ENCODE measurements around the gene PYCR2.

PYCR2 gene

DNA sequence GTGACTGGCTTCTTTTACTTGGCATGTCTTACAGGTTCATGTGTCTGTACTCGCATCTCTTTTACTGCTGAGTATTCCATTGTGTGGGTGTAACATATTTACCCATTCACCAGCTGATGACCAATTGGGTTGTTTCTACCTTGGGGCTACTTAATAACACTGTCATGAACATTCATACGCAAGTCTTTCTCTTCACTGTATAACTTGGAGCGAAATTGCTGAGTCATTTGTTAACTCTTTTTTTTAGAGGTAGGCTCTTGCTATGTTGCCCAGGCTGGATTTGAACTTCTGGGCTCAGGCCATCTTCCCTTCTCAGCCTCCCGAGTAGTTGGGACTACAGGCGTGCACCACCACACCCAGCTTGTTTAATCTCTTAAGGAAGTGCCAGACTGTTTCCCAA lies 6.5 kb downstream of the PYCR2 start:
- no peak for DNase-seq

- DNase-seq = no peak
These were observed 6.9 kb downstream of the PYCR2 start for GRCh38 chr1:225917101-225917500.

DNA sequence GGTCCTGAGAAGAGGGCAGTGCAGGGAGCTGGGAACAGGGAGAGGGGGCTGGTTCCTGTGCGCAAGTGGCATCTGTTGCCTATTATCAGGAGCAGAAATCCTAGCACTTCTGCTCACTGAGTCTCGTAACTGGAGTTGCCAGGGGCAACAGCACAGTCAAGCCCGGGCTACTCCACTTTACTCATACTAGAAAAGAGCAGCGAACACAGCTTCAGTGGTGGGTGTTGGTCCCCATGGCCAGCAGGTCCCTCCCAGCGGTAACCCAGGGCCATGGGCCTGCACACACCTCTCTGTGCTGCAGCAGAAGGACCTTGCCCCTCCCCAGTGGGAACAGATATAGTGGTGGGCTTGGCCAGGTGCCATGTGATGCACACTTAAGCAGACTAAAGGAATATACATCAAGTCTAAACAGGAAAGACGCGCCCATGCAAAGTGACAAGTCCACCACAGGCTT lies 8.5 kb downstream of the PYCR2 start:
- no peak for DNase-seq

- DNase-seq = no peak
These were observed 9.1 kb downstream of the PYCR2 start for GRCh38 chr1:225914947-225915346.

- DNase-seq = no peak
These were observed 9.7 kb downstream of the PYCR2 start for GRCh38 chr1:225914391-225914790.

DNA sequence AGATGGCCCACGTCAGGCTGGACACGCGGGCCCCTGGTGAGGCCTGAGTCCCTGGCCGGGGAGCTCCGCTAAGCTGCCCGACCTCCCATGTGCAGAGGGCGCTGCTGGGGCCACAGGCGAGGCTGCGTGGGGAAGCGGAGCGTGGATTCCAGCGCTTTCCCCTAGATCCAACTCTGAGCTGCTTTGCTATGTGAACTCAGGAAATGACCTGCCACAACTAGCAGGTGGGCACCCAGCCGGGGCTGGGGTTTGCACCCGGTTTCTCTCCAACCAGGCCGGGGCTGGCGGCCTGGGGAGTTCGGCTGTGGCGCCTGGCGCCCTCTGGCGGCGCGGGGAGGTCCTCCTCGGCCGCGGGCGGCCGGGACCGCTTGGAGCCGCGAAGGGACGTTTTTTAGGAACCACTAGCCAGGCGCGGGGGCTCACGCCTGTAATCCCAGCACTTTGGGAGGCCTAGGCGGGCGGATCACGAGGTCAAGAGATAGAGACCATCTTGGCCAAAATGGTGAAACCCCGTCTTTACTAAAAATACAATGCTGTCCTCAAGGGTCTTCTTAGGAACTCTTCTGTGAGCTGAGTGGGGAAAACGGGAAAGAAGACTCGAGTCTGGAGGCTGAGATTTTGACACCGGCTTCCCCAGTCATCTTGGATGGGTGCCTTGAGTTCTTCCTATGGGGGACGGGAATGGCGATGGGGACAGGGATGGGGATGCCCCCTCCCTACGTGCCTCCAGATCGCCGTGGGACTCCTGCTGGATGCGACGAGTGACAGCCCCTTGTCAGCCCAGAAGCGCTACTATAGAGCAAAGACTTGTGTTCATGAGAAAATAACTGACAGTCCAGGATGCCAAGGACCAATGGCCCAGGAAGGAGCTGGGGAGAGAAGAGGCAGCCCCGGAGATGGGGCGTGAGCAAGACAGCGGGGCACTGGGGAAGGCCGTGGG lies 12.6 kb downstream of the PYCR2 start:
- DNase-seq = peak; percentile 58 to 69 (median 64)

DNA sequence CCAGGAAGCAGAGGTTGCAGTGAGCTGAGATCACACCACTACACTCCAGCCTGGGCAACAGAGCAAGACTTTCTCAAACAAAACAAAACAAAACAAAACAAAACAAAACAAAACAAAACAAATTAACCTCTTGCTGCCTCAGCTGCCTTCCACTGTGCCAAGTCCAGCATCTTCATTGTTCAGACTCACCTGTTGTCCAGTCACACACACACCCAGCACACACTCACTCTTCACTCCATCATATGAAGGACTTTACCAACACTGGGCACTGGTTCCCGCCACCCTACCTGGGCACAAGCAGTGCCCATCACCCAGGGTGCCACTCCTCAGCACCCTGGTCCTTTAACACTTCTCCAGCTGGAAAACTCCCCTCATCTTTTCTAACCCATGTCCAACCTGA lies 14.6 kb downstream of the PYCR2 start:
- DNase-seq = no peak

DNA sequence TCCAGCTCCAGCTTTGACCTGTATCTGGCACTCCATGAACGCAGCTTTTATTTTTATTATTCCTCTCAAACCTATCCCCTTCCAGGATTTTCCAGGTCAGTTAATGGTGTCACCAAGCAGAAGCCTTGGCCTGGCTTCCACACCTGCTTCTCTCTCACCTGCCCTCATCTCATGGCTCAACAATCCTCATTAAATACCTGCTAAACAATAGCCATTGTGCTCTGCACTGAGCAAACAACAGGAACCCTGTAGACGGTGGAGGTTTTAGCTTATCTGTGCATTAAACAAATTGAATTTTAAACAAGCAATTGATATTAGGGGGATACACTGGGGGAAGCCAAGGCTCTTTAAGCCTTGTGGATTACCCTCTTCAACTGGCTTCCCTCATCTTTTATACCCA lies 15.3 kb downstream of the PYCR2 start:
- DNase-seq = no peak

- DNase-seq = no peak
These were observed 15.9 kb downstream of the PYCR2 start for GRCh38 chr1:225908013-225908640.

GRCh38 chr1:225907341-225907740 lies 16.7 kb downstream of the PYCR2 start:
- DNase-seq = no peak

GRCh38 chr1:225906467-225906866 lies 17.6 kb downstream of the PYCR2 start:
- no peak for DNase-seq

DNA sequence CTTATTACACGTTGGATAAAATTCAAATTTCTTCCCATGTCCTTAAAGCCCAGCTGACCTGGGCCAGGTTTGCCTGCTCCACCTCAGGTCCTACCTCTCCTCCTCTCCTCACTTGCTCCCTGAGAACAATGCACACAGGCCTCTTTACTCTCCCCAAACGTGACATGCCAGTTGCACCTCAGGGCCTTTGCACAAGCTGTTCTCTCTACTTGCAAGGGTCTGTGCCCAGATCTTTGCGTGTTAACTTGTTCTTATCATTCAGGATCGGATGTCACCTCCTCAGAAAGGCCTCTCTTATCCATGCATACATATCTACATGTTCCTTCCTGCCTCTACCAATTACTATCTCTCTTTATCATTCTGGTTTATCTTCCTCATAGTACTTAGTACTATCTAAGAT lies 20.4 kb downstream of the PYCR2 start:
- DNase-seq = peak in 1 of 5 experiments; percentile 46

DNA sequence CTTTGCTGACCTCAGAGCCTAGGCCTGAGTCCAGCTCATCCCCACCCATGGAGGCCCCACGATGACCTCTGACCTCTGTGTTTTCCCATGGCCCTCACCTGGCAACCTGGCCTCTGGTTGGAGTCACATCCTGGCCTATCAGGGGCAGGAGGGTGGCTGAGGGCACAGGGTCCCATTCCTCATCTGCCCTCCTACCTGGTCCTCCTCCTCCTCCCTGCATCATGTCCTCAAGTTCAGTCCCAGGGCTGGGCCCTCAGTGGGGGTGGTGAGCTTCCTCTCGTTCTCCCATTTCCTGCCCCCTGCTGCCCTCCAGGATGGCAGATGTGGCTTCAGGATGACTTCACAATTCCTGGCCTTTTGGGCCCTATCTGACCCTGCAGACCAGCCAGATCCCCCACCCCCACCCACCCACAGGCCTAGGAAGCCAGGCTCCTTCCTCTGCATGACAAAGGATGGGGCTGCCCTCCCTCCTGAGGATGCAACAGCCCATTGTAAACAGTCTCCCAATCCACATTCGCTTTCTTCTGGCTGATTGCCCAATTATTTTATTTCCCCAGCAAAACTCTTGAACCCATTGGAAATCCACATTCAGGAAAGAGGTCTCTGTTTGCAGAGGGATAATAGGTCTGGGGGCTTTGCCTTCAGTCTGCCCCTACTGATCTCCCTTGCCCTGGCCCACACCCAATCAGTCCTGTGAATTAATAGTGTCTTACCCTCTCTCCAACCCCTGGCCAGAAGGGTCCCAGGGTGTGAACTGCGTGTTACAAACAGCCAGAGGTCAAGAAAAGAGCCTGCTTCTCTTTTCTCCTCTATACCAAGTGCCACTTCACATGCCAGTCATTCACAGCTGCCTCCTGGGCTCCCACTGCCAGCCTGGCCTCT lies 24.8 kb downstream of the PYCR2 start:
- no peak for DNase-seq

DNA sequence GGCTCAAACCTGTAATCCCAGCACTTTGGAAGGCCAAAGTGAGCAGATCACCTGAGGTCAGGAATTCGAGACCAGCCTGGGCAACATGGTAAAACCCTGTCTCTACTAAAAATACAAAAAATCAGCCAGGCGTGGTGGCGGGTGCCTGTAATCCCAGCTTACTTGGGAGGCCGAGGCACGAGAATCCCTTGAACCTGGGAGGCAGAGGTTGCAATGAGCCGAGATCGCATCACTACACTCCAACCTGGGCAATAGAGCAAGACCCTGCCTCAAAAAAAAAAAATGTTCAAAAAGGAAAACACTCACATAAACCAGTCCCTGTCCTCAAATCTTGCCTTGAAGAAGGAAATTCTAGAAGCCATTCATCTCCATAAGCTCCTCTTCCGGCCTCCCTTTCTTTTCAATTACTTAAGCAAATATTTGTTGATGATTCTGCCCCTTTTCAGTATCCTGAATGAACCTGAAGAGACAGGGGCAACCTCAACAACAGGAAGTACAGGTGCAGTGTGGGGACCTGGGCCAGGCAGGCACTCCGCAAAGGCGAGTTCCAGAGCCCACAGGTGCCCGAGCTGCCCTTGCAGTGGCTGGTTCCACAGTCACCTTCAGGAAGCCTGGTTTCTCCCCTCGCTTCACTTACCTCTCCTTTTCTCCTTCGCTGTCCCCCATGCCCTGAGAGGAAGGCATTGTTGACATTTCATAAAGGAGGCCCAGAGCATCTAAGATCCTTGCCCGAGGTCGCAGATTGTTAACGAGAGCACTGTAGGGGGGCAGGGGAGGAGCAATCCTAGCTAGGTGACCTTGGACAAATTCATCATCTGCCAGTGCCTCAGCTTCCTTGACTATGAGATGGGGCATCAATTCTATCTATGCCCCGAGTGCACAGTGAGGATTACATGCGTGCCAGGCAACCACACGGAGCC lies 26.2 kb downstream of the PYCR2 start:
- DNase-seq = peak in 3 of 5 experiments; percentile 18 to 53 (median 41)

DNA sequence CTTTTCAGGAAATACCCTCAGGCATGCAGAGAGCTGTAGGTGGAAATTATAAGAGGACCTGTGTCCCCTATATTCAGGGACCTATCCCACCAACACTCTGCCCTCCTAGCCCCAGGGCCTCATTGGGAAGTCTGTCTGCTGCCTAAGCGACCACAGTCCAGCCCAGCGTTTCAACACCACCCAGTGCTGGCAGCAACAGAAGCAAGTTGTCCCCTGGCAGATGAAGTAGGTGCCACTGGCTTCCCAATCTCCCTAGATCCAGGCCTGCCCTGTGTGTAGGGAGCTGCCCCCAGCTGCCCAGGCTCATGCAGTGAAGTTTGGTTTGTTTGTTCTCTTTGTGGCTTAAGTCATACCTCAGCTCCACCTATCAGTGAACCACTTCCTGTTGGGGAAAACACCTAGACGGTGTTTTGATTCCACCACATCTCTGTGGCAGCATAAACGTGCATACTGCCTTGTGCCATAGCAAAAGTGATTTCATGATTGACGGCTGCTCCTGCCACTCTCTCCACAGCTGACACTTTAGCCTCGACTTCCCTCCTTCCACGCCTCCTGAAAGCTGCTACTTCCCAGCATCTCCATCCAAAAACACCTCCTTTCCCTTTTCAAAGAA lies 27.0 kb downstream of the PYCR2 start:
- DNase-seq = peak in 4 of 5 experiments; percentile 42 to 97 (median 72)

DNA sequence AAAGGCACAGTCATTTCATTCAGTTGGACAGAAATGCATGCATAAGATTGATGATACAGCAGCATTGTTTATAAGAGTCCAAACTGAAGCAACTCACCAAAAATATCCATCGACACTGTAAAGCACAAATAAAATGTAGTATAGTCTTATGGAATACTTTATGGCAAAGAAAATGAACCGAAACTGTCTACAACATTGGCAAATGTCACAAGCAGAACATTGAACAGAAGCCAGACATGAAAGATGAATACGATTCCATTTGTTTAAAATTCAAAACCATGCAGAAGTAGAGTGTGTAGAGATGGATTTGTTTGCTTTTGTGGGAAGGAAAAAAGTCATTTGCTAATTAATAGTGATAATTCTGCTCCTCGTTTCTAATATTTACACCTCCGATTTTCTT lies 27.6 kb downstream of the PYCR2 start:
- peak in 1 of 5 experiments; percentile 31 for DNase-seq

DNA sequence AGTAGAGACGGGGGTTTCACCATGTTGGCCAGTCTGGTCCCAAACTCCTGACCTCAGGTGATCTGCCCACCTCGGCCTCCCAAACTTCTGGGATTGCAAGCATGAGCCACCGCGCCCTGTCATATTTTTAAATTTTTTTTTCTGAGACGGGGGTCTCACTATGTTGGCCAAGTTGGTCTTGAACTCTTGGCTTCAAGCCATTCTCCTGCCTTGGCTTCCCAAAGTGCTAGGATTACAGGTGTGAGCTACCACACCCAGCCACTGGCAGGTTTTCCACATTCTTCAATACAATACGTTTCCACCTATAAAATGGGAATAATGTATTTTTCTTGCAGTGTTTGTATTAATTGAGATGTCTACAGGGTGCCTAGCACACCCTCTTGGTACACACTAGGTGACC lies 31.7 kb downstream of the PYCR2 start:
- DNase-seq = no peak

- DNase-seq = no peak
These were observed 32.6 kb downstream of the PYCR2 start for GRCh38 chr1:225891229-225891972.

GRCh38 chr1:225890346-225891228 lies 33.5 kb downstream of the PYCR2 start:
- DNase-seq = no peak

- no peak for DNase-seq
These were observed 34.3 kb downstream of the PYCR2 start for GRCh38 chr1:225889743-225890142.
